ENCODE measurements around the gene TTBK2.

TTBK2 gene

DNA sequence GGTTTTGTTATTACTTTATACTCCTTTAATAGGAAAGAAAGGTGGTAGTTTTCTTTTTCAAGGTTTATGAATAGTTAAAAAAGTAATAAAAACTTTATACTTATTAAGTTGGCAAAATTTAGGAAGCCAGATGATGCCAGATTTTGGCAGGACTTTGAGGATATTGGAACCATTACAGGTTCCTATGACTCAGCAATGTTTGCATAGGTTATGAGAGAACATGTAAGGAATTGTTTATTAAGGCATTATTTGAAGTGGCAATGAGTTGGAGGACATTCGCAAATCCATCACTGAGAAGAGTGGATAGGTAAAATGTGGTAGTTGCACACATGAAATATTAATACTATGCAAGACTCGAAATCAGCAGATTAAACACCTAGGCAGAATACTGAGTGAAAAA is 213.5 kb downstream of the TTBK2 start:
- Histone ChIP-seq H3K9me3 (ENCODE audit: control insufficient read depth, low read length) (no peaks in the 10 kb centered on the region), H2BK15ac (ENCODE audit: low read depth, poor library complexity, severe bottlenecking) (no peak overlapping the region), H3K9ac (ENCODE audit: low read length) (no peak overlapping the region), H3K4me2 (ENCODE audit: low read length, poor library complexity, severe bottlenecking) (no peak overlapping the region), H4K8ac (ENCODE audit: low read length) (no peak overlapping the region), H3K27ac (ENCODE audit: low read length, poor library complexity, severe bottlenecking) (no peak overlapping the region), H2BK12ac (ENCODE audit: low read length in 2 of 2) (no peak overlapping the region), H2AFZ (ENCODE audit: low read depth, low read length) (no peak overlapping the region), H3K23ac (ENCODE audit: low read length in 2 of 2) (no peak overlapping the region), H3K79me1 (replicated peaks; ENCODE audit: low read length, poor library complexity, severe bottlenecking) (peaks cover 14% of the 10 kb centered on the region), H2BK120ac (ENCODE audit: low read depth, low read length) (no peak overlapping the region), H2BK5ac (ENCODE audit: low read depth, low read length, poor library complexity, severe bottlenecking) (peak overlapping the region; percentile 19), H3K4me3 (ENCODE audit: insufficient read depth in 1 of 2, low read depth in 1 of 2, low read length in 2 of 2) (no peak overlapping the region), H3K4me1 (ENCODE audit: control insufficient read depth, insufficient read depth, low read depth, low read length) (no peaks in the 10 kb centered on the region), H3K18ac (ENCODE audit: low read depth in 1 of 2, low read length in 2 of 2) (no peak overlapping the region), H3K27me3 (ENCODE audit: control insufficient read depth in 1 of 2, insufficient read depth in 1 of 2, low read length in 2 of 2) (no peaks in the 10 kb centered on the region), H4K91ac (ENCODE audit: low read length) (no peak overlapping the region), H2AK5ac (ENCODE audit: low read length, severe bottlenecking) (no peak overlapping the region), H3K4ac (ENCODE audit: low read depth in 1 of 2, low read length in 2 of 2) (no peak overlapping the region), H3K14ac (ENCODE audit: low read length in 2 of 2) (no peak overlapping the region), H3K36me3 (ENCODE audit: control insufficient read depth in 1 of 2, insufficient read depth in 2 of 2, low read depth in 1 of 2, low read length in 2 of 2) (peaks cover 0 to 11% of the 10 kb centered on the region in 2 experiments)
- 100% methylated on average over 2 of the region's 2 CpGs for WGBS
- no peak for DNase-seq

DNA sequence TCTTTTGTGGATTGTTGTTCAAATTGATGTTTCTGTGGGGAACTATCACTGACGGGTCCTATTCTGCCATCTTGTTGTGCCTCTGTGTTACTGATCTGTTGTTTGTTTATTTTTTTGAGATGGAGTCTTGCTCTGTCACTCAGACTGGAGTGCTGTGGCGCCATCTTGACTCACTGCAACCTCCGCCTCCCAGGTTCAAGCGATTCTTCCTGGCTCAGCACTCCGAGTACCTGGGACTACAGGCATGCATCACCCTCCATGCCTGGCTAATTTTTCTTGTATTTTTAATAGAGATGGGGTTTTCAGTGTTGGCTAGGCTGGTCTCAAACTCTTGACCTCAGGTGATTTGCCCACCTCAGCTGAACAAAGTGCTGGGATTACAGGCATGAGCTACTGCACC is 215.2 kb downstream of the TTBK2 start:
- H2BK5ac ChIP-seq (ENCODE audit: low read depth, low read length, poor library complexity, severe bottlenecking): no peak overlapping the region
- no peak overlapping the region for H3K4me3 ChIP-seq (ENCODE audit: insufficient read depth in 1 of 2, low read depth in 1 of 2, low read length in 2 of 2)
- H4K8ac ChIP-seq (ENCODE audit: low read length): no peak overlapping the region
- no peak overlapping the region for H3K4ac ChIP-seq (ENCODE audit: low read depth in 1 of 2, low read length in 2 of 2)
- WGBS: 94% methylated on average over 4 of the region's 5 CpGs
- H3K14ac ChIP-seq (ENCODE audit: low read length in 2 of 2): no peak overlapping the region
- peaks cover 13% of the 10 kb centered on the region for H3K79me1 ChIP-seq (replicated peaks; ENCODE audit: low read length, poor library complexity, severe bottlenecking)
- no peak overlapping the region for H2BK15ac ChIP-seq (ENCODE audit: low read depth, poor library complexity, severe bottlenecking)
- H2AFZ ChIP-seq (ENCODE audit: low read depth, low read length): no peak overlapping the region
- no peak overlapping the region for H3K4me2 ChIP-seq (ENCODE audit: low read length, poor library complexity, severe bottlenecking)
- no peak overlapping the region for H3K27ac ChIP-seq (ENCODE audit: low read length, poor library complexity, severe bottlenecking)
- no peaks in the 10 kb centered on the region for H3K4me1 ChIP-seq (ENCODE audit: control insufficient read depth, insufficient read depth, low read depth, low read length)
- peaks cover 1 to 11% of the 10 kb centered on the region in 2 experiments for H3K36me3 ChIP-seq (ENCODE audit: control insufficient read depth in 1 of 2, insufficient read depth in 2 of 2, low read depth in 1 of 2, low read length in 2 of 2)
- H3K9ac ChIP-seq (ENCODE audit: low read length): no peak overlapping the region
- H4K91ac ChIP-seq (ENCODE audit: low read length): no peak overlapping the region
- no peaks in the 10 kb centered on the region for H3K27me3 ChIP-seq (ENCODE audit: control insufficient read depth in 1 of 2, insufficient read depth in 1 of 2, low read length in 2 of 2)
- no peak for DNase-seq
- no peak overlapping the region for H2BK12ac ChIP-seq (ENCODE audit: low read length in 2 of 2)
- no peaks in the 10 kb centered on the region for H3K9me3 ChIP-seq (ENCODE audit: control insufficient read depth, low read length)
- no peak overlapping the region for H2AK5ac ChIP-seq (ENCODE audit: low read length, severe bottlenecking)
- H2BK120ac ChIP-seq (ENCODE audit: low read depth, low read length): no peak overlapping the region
- no peak overlapping the region for H3K18ac ChIP-seq (ENCODE audit: low read depth in 1 of 2, low read length in 2 of 2)
- H3K23ac ChIP-seq (ENCODE audit: low read length in 2 of 2): no peak overlapping the region

DNA sequence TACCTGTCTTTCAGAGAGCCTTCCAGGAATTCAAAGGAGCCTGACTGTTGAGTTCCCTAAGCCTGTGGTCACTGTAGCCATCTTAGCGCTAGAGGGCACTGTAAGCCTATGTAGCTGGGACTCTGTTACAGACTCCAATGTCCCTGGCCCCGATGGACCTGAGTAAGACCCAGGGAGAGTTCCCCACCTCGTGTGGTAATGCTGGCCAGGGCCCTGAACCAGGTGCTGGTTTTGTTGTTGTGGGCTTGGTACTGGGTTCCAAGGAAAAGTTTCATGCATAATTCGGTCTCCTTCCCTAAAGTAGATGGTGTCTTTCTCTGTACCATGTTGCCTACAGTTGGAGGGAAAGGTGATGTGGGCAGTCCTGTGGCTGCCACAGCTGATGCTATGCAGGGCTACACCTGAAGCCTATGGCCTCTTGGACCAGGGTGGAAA is 216.1 kb downstream of the TTBK2 start:
- Histone ChIP-seq H3K23ac (ENCODE audit: low read length in 2 of 2) (no peak overlapping the region), H2BK15ac (ENCODE audit: low read depth, poor library complexity, severe bottlenecking) (no peak overlapping the region), H3K9ac (ENCODE audit: low read length) (no peak overlapping the region), H2BK120ac (ENCODE audit: low read depth, low read length) (no peak overlapping the region), H2BK5ac (ENCODE audit: low read depth, low read length, poor library complexity, severe bottlenecking) (no peak overlapping the region), H3K4me2 (ENCODE audit: low read length, poor library complexity, severe bottlenecking) (no peak overlapping the region), H3K4ac (ENCODE audit: low read depth in 1 of 2, low read length in 2 of 2) (no peak overlapping the region), H2BK12ac (ENCODE audit: low read length in 2 of 2) (peak overlapping the region in 1 of 2 experiments; percentile 7), H2AFZ (ENCODE audit: low read depth, low read length) (no peak overlapping the region), H3K27ac (ENCODE audit: low read length, poor library complexity, severe bottlenecking) (no peak overlapping the region), H2AK5ac (ENCODE audit: low read length, severe bottlenecking) (no peak overlapping the region), H3K14ac (ENCODE audit: low read length in 2 of 2) (no peak overlapping the region), H3K27me3 (ENCODE audit: control insufficient read depth in 1 of 2, insufficient read depth in 1 of 2, low read length in 2 of 2) (no peaks in the 10 kb centered on the region), H3K4me3 (ENCODE audit: insufficient read depth in 1 of 2, low read depth in 1 of 2, low read length in 2 of 2) (no peak overlapping the region), H3K9me3 (ENCODE audit: control insufficient read depth, low read length) (no peaks in the 10 kb centered on the region), H3K18ac (ENCODE audit: low read depth in 1 of 2, low read length in 2 of 2) (no peak overlapping the region), H4K8ac (ENCODE audit: low read length) (peak overlapping the region; percentile 12), H4K91ac (ENCODE audit: low read length) (no peak overlapping the region), H3K79me1 (replicated peaks; ENCODE audit: low read length, poor library complexity, severe bottlenecking) (peaks cover 10% of the 10 kb centered on the region), H3K4me1 (ENCODE audit: control insufficient read depth, insufficient read depth, low read depth, low read length) (no peaks in the 10 kb centered on the region), H3K36me3 (ENCODE audit: control insufficient read depth in 1 of 2, insufficient read depth in 2 of 2, low read depth in 1 of 2, low read length in 2 of 2) (peaks cover 8 to 14% of the 10 kb centered on the region in 2 experiments)
- 46% methylated on average over 4 of the region's 4 CpGs for WGBS
- DNase-seq: peak; percentile 72

DNA sequence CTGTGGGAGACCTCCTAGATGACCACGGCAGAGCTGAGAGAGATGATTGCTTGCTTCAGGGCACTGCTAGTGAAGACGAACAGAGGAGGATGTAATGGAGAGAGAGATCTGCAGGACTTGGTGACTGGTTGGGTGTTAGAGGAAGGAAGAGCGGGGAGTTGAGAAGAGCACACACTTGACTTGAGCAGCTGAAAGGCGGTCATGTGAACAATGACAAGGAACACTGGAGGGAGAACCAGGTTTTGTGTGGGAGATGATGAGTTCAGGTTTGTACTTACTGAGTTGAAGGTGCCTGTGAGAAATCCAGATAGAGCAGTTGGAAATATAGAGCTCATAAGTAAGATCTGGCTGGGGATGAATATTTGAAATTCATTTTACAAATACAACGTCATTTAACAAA is 224.0 kb downstream of the TTBK2 start:
- Histone ChIP-seq H3K18ac (ENCODE audit: low read depth in 1 of 2, low read length in 2 of 2) (no peak overlapping the region), H3K4ac (ENCODE audit: low read depth in 1 of 2, low read length in 2 of 2) (no peak overlapping the region), H3K4me1 (ENCODE audit: control insufficient read depth, insufficient read depth, low read depth, low read length) (no peaks in the 10 kb centered on the region), H3K9me3 (ENCODE audit: control insufficient read depth, low read length) (no peaks in the 10 kb centered on the region), H3K27me3 (ENCODE audit: control insufficient read depth in 1 of 2, insufficient read depth in 1 of 2, low read length in 2 of 2) (no peaks in the 10 kb centered on the region), H2AK5ac (ENCODE audit: low read length, severe bottlenecking) (no peak overlapping the region), H2BK15ac (ENCODE audit: low read depth, poor library complexity, severe bottlenecking) (no peak overlapping the region), H3K9ac (ENCODE audit: low read length) (no peak overlapping the region), H3K23ac (ENCODE audit: low read length in 2 of 2) (no peak overlapping the region), H3K27ac (ENCODE audit: low read length, poor library complexity, severe bottlenecking) (no peak overlapping the region), H2AFZ (ENCODE audit: low read depth, low read length) (no peak overlapping the region), H2BK5ac (ENCODE audit: low read depth, low read length, poor library complexity, severe bottlenecking) (no peak overlapping the region), H3K79me1 (replicated peaks; ENCODE audit: low read length, poor library complexity, severe bottlenecking) (peaks cover 2% of the 10 kb centered on the region), H4K8ac (ENCODE audit: low read length) (no peak overlapping the region), H3K4me2 (ENCODE audit: low read length, poor library complexity, severe bottlenecking) (no peak overlapping the region), H2BK12ac (ENCODE audit: low read length in 2 of 2) (no peak overlapping the region), H4K91ac (ENCODE audit: low read length) (no peak overlapping the region), H3K14ac (ENCODE audit: low read length in 2 of 2) (no peak overlapping the region), H2BK120ac (ENCODE audit: low read depth, low read length) (no peak overlapping the region), H3K4me3 (ENCODE audit: insufficient read depth in 1 of 2, low read depth in 1 of 2, low read length in 2 of 2) (no peak overlapping the region), H3K36me3 (ENCODE audit: control insufficient read depth in 1 of 2, insufficient read depth in 2 of 2, low read depth in 1 of 2, low read length in 2 of 2) (peaks cover 46 to 64% of the 10 kb centered on the region in 2 experiments)
- WGBS: 95% methylated on average over 4 of the region's 5 CpGs
- no peak for DNase-seq

Measured in mesenchymal stem cell (in vitro differentiated cells and primary cell).